Measurements from ENCODE around the gene ACTMAP.

GRCh38 chr19:40707615-40708014 lies 42.7 kb downstream of the ACTMAP start:
- TF ChIP-seq CTCF (conservative IDR thresholded peaks at IDR 0.05) (no peak), EZH2 (IDR thresholded peaks at IDR 0.05; ENCODE audit: low read depth) (no peak)
